HepG2 (cell line): ENCODE data around the gene HS2ST1. TPM values are rescaled to one million over a fixed set of nuclear protein-coding genes. Genes with fewer than 3 reads are reported as not detected.

Experiments
- ESRRA ChIP-seq: sonication (generic); formaldehyde crosslinking; IDR thresholded peaks from 2 replicates; pipeline ENCODE4 v1.5.1; 2020; ENCODE audit warnings: mild to moderate bottlenecking, low read depth, missing genetic modification reagents
- FOSL2 ChIP-seq: sonication (generic); formaldehyde crosslinking; IDR thresholded peaks from 2 replicates; pipeline ENCODE4 v1.4.0; 2020; ENCODE audit warnings: missing genetic modification reagents
- SIX1 ChIP-seq: sonication (generic); formaldehyde crosslinking; IDR thresholded peaks from 2 replicates; pipeline ENCODE4 v1.4.0; 2020; ENCODE audit warnings: missing genetic modification reagents, borderline replicate concordance
- ZNF317 ChIP-seq: sonication (generic); formaldehyde crosslinking; IDR thresholded peaks from 2 replicates; pipeline ENCODE4 v1.5.0; 2020; ENCODE audit warnings: mild to moderate bottlenecking, missing genetic modification reagents
- ZNF44 ChIP-seq: sonication (generic); formaldehyde crosslinking; IDR thresholded peaks from 2 replicates; pipeline ENCODE4 v1.5.1; 2020; ENCODE audit warnings: mild to moderate bottlenecking, missing genetic modification reagents
- ZNF547 ChIP-seq: sonication (generic); formaldehyde crosslinking; IDR thresholded peaks from 2 replicates; pipeline ENCODE4 v1.5.1; 2020; ENCODE audit warnings: mild to moderate bottlenecking, missing genetic modification reagents
- ZNF761 ChIP-seq: sonication (generic); formaldehyde crosslinking; conservative IDR thresholded peaks from 2 replicates; pipeline ENCODE4 v1.4.0; 2020; ENCODE audit warnings: mild to moderate bottlenecking, missing genetic modification reagents
- polyA plus RNA-seq, 8 experiments: library from polyadenylated mRNA; depleted of rRNA in 3 of 8; stranded (reverse) in 7 of 8; unstranded in 1 of 8; fragments of >200 nt; fragmentation: Illumina TruSeq in 4 of 8; extraction: Trizol in 4 of 8; gene quantifications; 2 replicates each; pipeline versions ENCODE4 v1.2.1 to v1.2.3, GENCODE V29; 2011 to 2016; ENCODE audit warnings: low read depth in 4 of 8, missing spikeins in 1 of 8, mixed read lengths in 1 of 8; ENCODE audit not compliant: insufficient read depth in 1 of 8
- total RNA-seq, 5 experiments: library from RNA; depleted of rRNA; stranded (reverse); fragments of >200 nt; fragmentation: Illumina TruSeq; extraction: Trizol; gene quantifications; 2 replicates each; pipeline ENCODE4 v1.2.3, GENCODE V29; 2016; ENCODE audit warnings: low read depth in 1 of 5
- TF ChIP-seq, protein P1 (sequence below): sonication (generic); formaldehyde crosslinking; IDR thresholded peaks from 2 replicates; pipeline ENCODE4 v1.4.0; 2020; ENCODE audit warnings: missing genetic modification reagents, borderline replicate concordance
- TF ChIP-seq, protein P2 (sequence below): sonication (generic); IDR thresholded peaks from 2 replicates; pipeline ENCODE4 v1.6.1; 2016; ENCODE audit warnings: low read depth, borderline replicate concordance
- TF ChIP-seq, protein P3 (sequence below): sonication (generic); formaldehyde crosslinking; IDR thresholded peaks from 2 replicates; pipeline ENCODE4 v1.4.0; 2020; ENCODE audit warnings: missing genetic modification reagents, mild to moderate bottlenecking, borderline replicate concordance
- TF ChIP-seq, protein P4 (sequence below): sonication (generic); formaldehyde crosslinking; IDR thresholded peaks from 2 replicates; pipeline ENCODE4 v1.5.0; 2020; ENCODE audit warnings: mild to moderate bottlenecking, missing genetic modification reagents
- TF ChIP-seq, protein P5 (sequence below): sonication (generic); formaldehyde crosslinking; IDR thresholded peaks from 2 replicates; pipeline ENCODE4 v1.4.0; 2020; ENCODE audit warnings: missing genetic modification reagents, borderline replicate concordance
- TF ChIP-seq, protein P6 (sequence below): sonication (generic); formaldehyde crosslinking; conservative IDR thresholded peaks from 2 replicates; pipeline ENCODE4 v1.8.0; 2022; ENCODE audit warnings: missing genetic modification reagents

HS2ST1 gene
- total and polyA plus RNA-seq, 2 of the 13 experiments (the other 11 are each of a cell fraction or from before 2014, with no cell fraction given): 22.1 to 58.7 TPM

DNA sequence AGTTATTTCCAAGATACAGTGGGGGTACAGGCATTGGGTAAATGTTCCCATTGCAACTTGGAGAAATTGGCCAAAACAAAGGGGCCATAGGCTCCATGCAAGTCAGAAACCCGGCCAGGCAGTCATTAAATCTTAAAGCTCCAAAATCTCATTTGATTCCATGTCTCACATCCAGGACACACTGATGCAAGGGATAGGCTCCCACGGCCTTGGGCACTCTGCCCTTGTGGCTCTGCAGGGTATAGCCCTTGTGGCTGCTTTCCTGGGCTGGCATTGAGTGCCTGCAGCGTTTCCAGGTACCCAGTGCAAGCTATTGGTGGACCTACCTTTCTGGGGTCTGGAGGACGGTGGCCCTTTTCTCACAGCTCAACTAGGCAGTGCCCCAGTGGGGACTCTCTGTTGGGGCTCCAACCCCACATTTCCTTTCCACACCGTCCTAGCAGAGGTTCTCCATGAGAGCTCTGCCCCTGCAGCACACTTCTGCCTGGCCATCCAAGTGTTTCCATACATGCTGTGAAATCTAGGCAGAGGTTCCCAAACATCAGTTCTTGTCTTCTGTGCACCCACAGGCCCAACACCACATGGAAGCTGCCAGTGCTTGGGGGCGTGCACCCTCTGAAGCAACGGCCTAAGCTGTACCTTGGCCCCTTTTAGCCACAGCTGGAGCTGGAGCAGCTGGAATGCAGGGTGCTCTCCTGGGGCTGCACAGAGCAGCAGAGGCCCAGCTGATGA lies 67.2 kb downstream of the HS2ST1 start (continued):
- TF ChIP-seq, protein P1, sequence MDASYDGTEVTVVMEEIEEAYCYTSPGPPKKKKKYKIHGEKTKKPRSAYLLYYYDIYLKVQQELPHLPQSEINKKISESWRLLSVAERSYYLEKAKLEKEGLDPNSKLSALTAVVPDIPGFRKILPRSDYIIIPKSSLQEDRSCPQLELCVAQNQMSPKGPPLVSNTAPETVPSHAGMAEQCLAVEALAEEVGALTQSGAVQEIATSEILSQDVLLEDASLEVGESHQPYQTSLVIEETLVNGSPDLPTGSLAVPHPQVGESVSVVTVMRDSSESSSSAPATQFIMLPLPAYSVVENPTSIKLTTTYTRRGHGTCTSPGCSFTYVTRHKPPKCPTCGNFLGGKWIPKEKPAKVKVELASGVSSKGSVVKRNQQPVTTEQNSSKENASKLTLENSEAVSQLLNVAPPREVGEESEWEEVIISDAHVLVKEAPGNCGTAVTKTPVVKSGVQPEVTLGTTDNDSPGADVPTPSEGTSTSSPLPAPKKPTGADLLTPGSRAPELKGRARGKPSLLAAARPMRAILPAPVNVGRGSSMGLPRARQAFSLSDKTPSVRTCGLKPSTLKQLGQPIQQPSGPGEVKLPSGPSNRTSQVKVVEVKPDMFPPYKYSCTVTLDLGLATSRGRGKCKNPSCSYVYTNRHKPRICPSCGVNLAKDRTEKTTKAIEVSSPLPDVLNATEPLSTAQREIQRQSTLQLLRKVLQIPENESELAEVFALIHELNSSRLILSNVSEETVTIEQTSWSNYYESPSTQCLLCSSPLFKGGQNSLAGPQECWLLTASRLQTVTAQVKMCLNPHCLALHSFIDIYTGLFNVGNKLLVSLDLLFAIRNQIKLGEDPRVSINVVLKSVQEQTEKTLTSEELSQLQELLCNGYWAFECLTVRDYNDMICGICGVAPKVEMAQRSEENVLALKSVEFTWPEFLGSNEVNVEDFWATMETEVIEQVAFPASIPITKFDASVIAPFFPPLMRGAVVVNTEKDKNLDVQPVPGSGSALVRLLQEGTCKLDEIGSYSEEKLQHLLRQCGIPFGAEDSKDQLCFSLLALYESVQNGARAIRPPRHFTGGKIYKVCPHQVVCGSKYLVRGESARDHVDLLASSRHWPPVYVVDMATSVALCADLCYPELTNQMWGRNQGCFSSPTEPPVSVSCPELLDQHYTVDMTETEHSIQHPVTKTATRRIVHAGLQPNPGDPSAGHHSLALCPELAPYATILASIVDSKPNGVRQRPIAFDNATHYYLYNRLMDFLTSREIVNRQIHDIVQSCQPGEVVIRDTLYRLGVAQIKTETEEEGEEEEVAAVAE (CRISPR knock-in tag): no peak
- TF ChIP-seq, protein P2, sequence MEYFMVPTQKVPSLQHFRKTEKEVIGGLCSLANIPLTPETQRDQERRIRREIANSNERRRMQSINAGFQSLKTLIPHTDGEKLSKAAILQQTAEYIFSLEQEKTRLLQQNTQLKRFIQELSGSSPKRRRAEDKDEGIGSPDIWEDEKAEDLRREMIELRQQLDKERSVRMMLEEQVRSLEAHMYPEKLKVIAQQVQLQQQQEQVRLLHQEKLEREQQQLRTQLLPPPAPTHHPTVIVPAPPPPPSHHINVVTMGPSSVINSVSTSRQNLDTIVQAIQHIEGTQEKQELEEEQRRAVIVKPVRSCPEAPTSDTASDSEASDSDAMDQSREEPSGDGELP: peak; percentile 98
- TF ChIP-seq FOSL2 (CRISPR knock-in tag): no peak
- TF ChIP-seq SIX1 (CRISPR knock-in tag): no peak
- 0 out of 2 replicates have a peak, but pooled peaks have one; percentile 34 for TF ChIP-seq ZNF761
- TF ChIP-seq, protein P3, sequence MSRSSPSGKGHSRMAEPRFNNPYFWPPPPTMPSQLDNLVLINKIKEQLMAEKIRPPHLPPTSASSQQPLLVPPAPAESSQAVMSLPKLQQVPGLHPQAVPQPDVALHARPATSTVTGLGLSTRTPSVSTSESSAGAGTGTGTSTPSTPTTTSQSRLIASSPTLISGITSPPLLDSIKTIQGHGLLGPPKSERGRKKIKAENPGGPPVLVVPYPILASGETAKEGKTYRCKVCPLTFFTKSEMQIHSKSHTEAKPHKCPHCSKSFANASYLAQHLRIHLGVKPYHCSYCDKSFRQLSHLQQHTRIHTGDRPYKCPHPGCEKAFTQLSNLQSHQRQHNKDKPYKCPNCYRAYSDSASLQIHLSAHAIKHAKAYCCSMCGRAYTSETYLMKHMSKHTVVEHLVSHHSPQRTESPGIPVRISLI (CRISPR knock-in tag): peak; percentile 8; the same call in 1 of the 2 replicates
- TF ChIP-seq ZNF44 (CRISPR knock-in tag): 0 out of 2 replicates have a peak, but pooled peaks have one; percentile 22
- TF ChIP-seq, protein P4, sequence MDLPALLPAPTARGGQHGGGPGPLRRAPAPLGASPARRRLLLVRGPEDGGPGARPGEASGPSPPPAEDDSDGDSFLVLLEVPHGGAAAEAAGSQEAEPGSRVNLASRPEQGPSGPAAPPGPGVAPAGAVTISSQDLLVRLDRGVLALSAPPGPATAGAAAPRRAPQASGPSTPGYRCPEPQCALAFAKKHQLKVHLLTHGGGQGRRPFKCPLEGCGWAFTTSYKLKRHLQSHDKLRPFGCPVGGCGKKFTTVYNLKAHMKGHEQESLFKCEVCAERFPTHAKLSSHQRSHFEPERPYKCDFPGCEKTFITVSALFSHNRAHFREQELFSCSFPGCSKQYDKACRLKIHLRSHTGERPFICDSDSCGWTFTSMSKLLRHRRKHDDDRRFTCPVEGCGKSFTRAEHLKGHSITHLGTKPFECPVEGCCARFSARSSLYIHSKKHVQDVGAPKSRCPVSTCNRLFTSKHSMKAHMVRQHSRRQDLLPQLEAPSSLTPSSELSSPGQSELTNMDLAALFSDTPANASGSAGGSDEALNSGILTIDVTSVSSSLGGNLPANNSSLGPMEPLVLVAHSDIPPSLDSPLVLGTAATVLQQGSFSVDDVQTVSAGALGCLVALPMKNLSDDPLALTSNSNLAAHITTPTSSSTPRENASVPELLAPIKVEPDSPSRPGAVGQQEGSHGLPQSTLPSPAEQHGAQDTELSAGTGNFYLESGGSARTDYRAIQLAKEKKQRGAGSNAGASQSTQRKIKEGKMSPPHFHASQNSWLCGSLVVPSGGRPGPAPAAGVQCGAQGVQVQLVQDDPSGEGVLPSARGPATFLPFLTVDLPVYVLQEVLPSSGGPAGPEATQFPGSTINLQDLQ (CRISPR knock-in tag): no peak
- no peak for TF ChIP-seq ZNF317 (CRISPR knock-in tag)
- TF ChIP-seq, protein P5, sequence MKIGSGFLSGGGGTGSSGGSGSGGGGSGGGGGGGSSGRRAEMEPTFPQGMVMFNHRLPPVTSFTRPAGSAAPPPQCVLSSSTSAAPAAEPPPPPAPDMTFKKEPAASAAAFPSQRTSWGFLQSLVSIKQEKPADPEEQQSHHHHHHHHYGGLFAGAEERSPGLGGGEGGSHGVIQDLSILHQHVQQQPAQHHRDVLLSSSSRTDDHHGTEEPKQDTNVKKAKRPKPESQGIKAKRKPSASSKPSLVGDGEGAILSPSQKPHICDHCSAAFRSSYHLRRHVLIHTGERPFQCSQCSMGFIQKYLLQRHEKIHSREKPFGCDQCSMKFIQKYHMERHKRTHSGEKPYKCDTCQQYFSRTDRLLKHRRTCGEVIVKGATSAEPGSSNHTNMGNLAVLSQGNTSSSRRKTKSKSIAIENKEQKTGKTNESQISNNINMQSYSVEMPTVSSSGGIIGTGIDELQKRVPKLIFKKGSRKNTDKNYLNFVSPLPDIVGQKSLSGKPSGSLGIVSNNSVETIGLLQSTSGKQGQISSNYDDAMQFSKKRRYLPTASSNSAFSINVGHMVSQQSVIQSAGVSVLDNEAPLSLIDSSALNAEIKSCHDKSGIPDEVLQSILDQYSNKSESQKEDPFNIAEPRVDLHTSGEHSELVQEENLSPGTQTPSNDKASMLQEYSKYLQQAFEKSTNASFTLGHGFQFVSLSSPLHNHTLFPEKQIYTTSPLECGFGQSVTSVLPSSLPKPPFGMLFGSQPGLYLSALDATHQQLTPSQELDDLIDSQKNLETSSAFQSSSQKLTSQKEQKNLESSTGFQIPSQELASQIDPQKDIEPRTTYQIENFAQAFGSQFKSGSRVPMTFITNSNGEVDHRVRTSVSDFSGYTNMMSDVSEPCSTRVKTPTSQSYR: no peak
- 0 out of 2 replicates have a peak, but pooled peaks have one; percentile 43 for TF ChIP-seq ZNF547 (CRISPR knock-in tag)
- TF ChIP-seq, protein P6, sequence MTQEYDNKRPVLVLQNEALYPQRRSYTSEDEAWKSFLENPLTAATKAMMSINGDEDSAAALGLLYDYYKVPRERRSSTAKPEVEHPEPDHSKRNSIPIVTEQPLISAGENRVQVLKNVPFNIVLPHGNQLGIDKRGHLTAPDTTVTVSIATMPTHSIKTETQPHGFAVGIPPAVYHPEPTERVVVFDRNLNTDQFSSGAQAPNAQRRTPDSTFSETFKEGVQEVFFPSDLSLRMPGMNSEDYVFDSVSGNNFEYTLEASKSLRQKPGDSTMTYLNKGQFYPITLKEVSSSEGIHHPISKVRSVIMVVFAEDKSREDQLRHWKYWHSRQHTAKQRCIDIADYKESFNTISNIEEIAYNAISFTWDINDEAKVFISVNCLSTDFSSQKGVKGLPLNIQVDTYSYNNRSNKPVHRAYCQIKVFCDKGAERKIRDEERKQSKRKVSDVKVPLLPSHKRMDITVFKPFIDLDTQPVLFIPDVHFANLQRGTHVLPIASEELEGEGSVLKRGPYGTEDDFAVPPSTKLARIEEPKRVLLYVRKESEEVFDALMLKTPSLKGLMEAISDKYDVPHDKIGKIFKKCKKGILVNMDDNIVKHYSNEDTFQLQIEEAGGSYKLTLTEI (CRISPR knock-in tag): no peak
- no peak for TF ChIP-seq ESRRA (CRISPR knock-in tag)
